ENCODE data around the gene GIN1.
"Not testable (repeated sequence)": the region's sequence is repeated elsewhere in the genome, so short reads cannot be mapped to it uniquely, and the experiment has no call there.

Gene GIN1

DNA sequence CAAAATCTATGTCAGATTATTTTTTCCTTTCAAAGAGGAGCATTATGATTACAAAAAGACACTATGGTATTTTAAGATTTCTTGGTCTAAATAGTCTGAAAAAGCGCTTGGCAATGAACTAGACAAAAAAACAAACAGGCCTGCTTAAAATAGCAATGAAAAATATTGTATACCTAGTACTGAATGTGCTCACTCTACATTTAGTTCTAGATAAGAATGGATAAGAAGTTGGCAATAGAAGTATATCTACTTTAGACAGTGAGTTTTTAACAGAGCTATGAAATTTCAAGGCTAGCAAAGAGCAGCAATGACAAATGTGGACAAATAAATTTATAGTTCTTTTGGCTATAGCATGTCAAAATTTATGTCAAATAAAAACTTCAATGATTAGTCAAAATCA, 26.2 kb downstream of the GIN1 start:
- TF ChIP-seq, protein P1, sequence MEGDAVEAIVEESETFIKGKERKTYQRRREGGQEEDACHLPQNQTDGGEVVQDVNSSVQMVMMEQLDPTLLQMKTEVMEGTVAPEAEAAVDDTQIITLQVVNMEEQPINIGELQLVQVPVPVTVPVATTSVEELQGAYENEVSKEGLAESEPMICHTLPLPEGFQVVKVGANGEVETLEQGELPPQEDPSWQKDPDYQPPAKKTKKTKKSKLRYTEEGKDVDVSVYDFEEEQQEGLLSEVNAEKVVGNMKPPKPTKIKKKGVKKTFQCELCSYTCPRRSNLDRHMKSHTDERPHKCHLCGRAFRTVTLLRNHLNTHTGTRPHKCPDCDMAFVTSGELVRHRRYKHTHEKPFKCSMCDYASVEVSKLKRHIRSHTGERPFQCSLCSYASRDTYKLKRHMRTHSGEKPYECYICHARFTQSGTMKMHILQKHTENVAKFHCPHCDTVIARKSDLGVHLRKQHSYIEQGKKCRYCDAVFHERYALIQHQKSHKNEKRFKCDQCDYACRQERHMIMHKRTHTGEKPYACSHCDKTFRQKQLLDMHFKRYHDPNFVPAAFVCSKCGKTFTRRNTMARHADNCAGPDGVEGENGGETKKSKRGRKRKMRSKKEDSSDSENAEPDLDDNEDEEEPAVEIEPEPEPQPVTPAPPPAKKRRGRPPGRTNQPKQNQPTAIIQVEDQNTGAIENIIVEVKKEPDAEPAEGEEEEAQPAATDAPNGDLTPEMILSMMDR (conservative IDR thresholded peaks at IDR 0.05): no peak
- TF ChIP-seq ZFX (IDR thresholded peaks at IDR 0.05): no peak
- H3K27ac ChIP-seq: no peak overlapping the region

DNA sequence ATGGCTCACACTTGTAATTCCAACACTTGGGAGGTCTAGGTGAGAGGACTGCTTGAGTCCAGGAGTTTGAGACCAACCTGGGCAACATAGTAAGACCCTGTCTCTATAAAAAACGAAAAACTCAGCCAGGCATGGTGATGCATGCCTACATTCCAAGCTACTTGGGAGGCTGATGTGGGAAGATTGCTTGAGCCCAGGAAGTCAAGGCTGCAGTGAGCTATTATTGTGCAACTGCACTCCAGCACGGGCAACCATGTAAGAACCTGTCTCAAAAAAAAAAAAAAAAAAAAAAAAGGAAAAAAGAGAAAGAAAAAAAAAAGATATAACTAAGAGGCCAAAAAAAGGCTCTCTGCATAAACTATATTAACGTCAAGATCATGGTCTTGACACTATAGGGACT, 27.3 kb downstream of the GIN1 start:
- no peak overlapping the region for H3K27ac ChIP-seq
- TF ChIP-seq, protein P1 (conservative IDR thresholded peaks at IDR 0.05): no peak
- TF ChIP-seq ZFX (IDR thresholded peaks at IDR 0.05): no peak

DNA sequence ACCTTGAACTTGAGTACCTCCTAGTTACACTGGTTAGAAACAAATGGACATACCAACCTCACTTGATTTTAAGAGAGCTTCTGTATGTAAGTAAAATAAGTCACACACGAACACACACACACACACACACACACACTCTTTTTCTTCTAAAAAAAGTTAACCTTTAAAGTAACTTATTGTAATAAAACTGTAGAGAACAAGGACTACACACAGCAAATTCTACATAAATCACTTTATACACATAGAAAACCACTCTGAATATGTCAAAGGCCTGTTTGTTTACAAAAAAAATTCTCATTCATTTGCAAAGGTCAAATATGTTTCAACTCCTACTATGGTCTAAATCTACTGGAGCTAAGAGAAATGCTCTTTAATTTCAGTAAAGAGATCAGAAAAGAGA, 29.1 kb downstream of the GIN1 start:
- no peak overlapping the region for H3K27ac ChIP-seq
- no peak for TF ChIP-seq ZFX (IDR thresholded peaks at IDR 0.05)
- TF ChIP-seq, protein P1 (conservative IDR thresholded peaks at IDR 0.05): no peak

DNA sequence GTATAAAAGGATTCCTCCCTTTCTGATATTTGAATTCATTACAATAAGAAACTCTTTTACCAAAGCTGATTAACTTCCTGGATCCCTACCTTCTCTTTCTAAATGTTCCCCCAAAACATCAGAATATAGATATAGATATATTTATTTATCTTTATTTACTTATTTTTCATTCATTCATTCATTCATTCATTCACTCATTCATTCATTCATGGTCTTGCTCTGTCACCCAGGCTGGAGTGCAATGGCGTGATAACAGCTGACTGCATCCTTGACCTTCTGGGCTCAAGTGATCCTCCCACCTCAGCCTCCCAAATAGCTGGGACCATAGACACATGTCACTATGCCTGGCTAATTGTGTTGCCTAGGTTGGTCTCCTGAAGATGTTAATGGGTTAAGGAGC, 30.7 kb downstream of the GIN1 start:
- TF ChIP-seq, protein P1 (conservative IDR thresholded peaks at IDR 0.05): no peak
- no peak for TF ChIP-seq ZFX (IDR thresholded peaks at IDR 0.05)
- no peak overlapping the region for H3K27ac ChIP-seq

DNA sequence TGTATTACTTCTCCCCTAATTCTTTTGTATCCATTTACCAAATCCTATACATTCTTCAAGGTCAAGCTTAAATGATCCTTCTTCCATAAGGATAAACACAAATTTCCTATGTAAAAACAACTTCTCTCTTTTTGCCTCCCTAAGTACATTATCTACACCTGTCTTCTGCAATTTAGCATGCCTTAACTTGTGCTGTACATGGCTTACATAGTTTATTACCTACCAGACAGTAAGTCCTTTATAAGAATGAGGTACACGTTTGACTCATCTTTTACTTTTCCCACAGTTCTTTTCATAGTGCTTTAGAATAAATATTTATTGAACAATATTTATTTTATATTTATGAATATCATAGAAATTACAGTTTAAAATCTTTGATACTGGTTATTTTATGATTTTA, 33.4 kb downstream of the GIN1 start:
- TF ChIP-seq ZFX (IDR thresholded peaks at IDR 0.05): no peak
- TF ChIP-seq, protein P1 (conservative IDR thresholded peaks at IDR 0.05): no peak
- no peak overlapping the region for H3K27ac ChIP-seq

DNA sequence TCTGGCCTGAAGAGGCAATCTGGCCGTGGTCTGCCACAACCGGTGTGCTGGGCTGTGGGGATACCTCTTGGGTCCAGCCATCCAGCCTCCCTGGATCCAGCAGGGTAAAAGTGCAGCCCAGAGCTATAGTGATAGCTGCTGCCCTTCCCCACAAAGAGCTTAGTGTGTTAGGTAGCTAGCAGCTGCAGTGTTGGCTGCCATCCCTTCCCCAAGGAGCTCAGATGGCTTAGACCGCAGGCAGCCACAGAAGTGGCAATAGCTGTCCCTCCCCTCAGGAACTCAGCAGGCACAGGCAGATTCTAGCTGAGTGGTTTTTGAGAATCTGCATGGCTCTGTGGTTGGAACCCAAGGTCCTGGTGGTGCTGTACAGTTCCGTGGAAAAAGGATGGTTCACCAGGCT, 40.1 kb downstream of the GIN1 start:
- TF ChIP-seq, protein P1 (conservative IDR thresholded peaks at IDR 0.05): no peak
- TF ChIP-seq ZFX (IDR thresholded peaks at IDR 0.05): no peak
- H3K27ac ChIP-seq: no peak overlapping the region

DNA sequence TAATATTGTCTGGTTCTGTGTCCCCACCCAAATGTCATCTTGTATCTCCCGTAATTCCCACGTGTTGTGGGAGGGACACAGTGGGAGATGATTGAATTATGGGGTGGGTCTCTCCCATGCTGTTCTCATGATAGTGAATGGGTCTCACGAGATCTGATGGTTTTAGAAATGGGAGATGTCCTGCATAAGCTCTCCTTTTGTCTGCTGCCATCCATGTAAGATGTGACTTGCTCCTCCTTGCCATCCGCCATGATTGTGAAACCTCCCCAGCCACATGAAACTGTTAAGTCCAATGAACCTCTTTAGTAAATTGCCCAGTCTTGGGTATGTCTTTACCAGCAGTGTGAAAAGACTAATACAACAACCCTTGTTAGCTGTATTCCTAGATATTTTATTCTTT, 44.5 kb downstream of the GIN1 start:
- no peak overlapping the region for H3K27ac ChIP-seq
- TF ChIP-seq ZFX (IDR thresholded peaks at IDR 0.05): no peak
- TF ChIP-seq, protein P1 (conservative IDR thresholded peaks at IDR 0.05): no peak

DNA sequence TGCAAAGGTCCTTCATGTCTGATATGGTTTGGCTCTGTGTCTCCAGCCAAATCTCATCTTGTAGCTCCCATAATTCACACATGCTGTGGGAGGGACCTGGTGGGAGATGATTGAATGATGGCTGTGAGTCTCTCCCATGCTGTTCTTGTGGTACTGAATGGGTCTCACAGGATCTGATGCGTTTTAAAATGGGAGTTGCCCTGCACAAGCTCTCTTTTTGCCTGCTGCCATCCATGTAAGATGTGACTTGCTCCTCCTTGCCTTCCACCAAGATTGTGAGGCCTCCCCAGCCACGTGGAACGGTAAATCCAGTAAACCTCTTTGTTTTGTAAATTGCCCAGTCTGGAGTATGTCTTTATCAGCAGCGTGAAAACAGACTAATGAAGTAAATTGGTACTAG, 46.4 kb downstream of the GIN1 start:
- not testable (repeated sequence) for H3K27ac ChIP-seq

Measured in C4-2B (cell line).